ENCODE data around the gene TTC23L.

DNA sequence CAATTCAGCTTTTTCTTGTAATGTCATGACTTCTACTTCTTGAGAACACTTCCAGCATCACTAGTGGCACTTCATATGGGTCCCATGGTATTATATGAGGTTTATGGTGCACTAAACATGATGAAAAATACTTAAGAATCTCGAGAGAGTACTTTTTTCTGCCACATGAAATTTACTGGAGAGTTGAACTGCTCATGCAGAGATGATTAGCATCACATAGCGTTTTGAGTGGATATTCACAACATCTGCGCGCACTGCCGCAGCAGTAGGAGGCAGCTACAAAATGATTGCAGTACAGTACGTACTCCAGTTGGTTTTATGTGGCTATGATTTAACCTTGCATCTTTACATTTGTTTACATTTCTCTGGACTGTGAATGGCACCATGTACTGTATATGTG lies 61.7 kb downstream of the TTC23L start:
- TF ChIP-seq, protein P1, sequence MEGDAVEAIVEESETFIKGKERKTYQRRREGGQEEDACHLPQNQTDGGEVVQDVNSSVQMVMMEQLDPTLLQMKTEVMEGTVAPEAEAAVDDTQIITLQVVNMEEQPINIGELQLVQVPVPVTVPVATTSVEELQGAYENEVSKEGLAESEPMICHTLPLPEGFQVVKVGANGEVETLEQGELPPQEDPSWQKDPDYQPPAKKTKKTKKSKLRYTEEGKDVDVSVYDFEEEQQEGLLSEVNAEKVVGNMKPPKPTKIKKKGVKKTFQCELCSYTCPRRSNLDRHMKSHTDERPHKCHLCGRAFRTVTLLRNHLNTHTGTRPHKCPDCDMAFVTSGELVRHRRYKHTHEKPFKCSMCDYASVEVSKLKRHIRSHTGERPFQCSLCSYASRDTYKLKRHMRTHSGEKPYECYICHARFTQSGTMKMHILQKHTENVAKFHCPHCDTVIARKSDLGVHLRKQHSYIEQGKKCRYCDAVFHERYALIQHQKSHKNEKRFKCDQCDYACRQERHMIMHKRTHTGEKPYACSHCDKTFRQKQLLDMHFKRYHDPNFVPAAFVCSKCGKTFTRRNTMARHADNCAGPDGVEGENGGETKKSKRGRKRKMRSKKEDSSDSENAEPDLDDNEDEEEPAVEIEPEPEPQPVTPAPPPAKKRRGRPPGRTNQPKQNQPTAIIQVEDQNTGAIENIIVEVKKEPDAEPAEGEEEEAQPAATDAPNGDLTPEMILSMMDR (IDR thresholded peaks at IDR 0.05), result no peak
- TF ChIP-seq POLR2AphosphoS5 (IDR thresholded peaks at IDR 0.05) (no peak), POLR2A (IDR thresholded peaks at IDR 0.05) (no peak), EP300 (IDR thresholded peaks at IDR 0.05) (no peak)

Data from suprapubic skin (tissue), 4 donors.